ENCODE measurements around the gene FBXO44. TPM values are rescaled to one million over a fixed set of nuclear protein-coding genes. Genes with fewer than 3 reads are reported as not detected.

FBXO44 gene
- total RNA-seq, 4 donors from 2014 or later: 11.2 to 43.7 (median 15.0) TPM

- TF ChIP-seq CTCF (IDR thresholded peaks at IDR 0.05): no peak
- no peak for TF ChIP-seq POLR2A (IDR thresholded peaks at IDR 0.05)
- no peaks in the 10 kb centered on the region for H3K36me3 ChIP-seq
- peaks cover 4 to 49% (median 18%) of the 10 kb centered on the region in 4 donors for H3K4me1 ChIP-seq
- H3K27ac ChIP-seq: no peak overlapping the region
- no peaks in the 10 kb centered on the region for H3K9me3 ChIP-seq
- peak in 2 of 3 donors; percentile 52 to 74 for DNase-seq
- H3K27me3 ChIP-seq: peaks cover 0 to 8% of the 10 kb centered on the region in 2 donors
- no peak overlapping the region for H3K4me3 ChIP-seq
Measured at GRCh38 chr1:11653101-11653860, 1.4 kb upstream of the FBXO44 start.

- H3K4me3 ChIP-seq: peak overlapping the region; percentile 65 to 87 (median 76)
- no peak for DNase-seq
Measured at GRCh38 chr1:11653861-11654136, 878 bp upstream of the FBXO44 start.

GRCh38 chr1:11654939-11655808 lies 497 bp downstream of the FBXO44 start:
- Histone ChIP-seq H3K36me3 (no peaks in the 10 kb centered on the region), H3K9me3 (no peaks in the 10 kb centered on the region), H3K4me3 (peak overlapping the region; percentile 65 to 87 (median 76)), H3K27ac (peak overlapping the region in 3 of 4 donors; percentile 33 to 69 (median 61)), H3K4me1 (peaks cover 0 to 31% (median 11%) of the 10 kb centered on the region in 4 donors), H3K27me3 (peaks cover 0 to 2% of the 10 kb centered on the region in 2 donors)
- DNase-seq: no peak
- TF ChIP-seq POLR2A (IDR thresholded peaks at IDR 0.05): no peak
- no peak for TF ChIP-seq CTCF (IDR thresholded peaks at IDR 0.05)

More at GRCh38 chr1:11653861-11654136, 878 bp upstream of the FBXO44 start:
- no peak for TF ChIP-seq POLR2A (IDR thresholded peaks at IDR 0.05)
- TF ChIP-seq CTCF (IDR thresholded peaks at IDR 0.05): no peak
- Histone ChIP-seq H3K9me3 (no peaks in the 10 kb centered on the region), H3K36me3 (no peaks in the 10 kb centered on the region), H3K27me3 (peaks cover 0 to 8% of the 10 kb centered on the region in 2 donors), H3K4me1 (peaks cover 4 to 45% (median 18%) of the 10 kb centered on the region in 4 donors), H3K27ac (peak overlapping the region in 3 of 4 donors; percentile 61 to 69 (median 67))

- Histone ChIP-seq H3K27ac (no peak overlapping the region), H3K27me3 (no peaks in the 10 kb centered on the region), H3K36me3 (no peaks in the 10 kb centered on the region), H3K4me1 (peaks cover 0 to 25% (median 4%) of the 10 kb centered on the region in 4 donors), H3K9me3 (no peaks in the 10 kb centered on the region), H3K4me3 (no peak overlapping the region)
- no peak for DNase-seq
- TF ChIP-seq POLR2A (IDR thresholded peaks at IDR 0.05): no peak
- TF ChIP-seq CTCF (IDR thresholded peaks at IDR 0.05): no peak
Measured at GRCh38 chr1:11657654-11658053, 3.0 kb downstream of the FBXO44 start.

GRCh38 chr1:11658542-11658941 lies 3.9 kb downstream of the FBXO44 start:
- Histone ChIP-seq H3K4me1 (peaks cover 0 to 21% (median 4%) of the 10 kb centered on the region in 4 donors), H3K27ac (no peak overlapping the region), H3K9me3 (no peaks in the 10 kb centered on the region), H3K36me3 (no peaks in the 10 kb centered on the region), H3K4me3 (no peak overlapping the region), H3K27me3 (no peaks in the 10 kb centered on the region)
- TF ChIP-seq CTCF (IDR thresholded peaks at IDR 0.05) (no peak), POLR2A (IDR thresholded peaks at IDR 0.05) (no peak)
- DNase-seq: no peak
